Fibroblast of lung (primary cell): ENCODE measurements around the gene VSIR. TPM values are rescaled to one million over a fixed set of nuclear protein-coding genes. Genes with fewer than 3 reads are reported as not detected.

Source experiments
- DNase-seq, 2 donors: peaks; one replicate each; pipeline versions ENCODE4 v3.0.0 to v3.0.0-alpha.2; 2010; ENCODE audit warnings: low read depth in 2 of 2
- H2AFZ ChIP-seq: 2 replicates; pipeline ENCODE4 v1.5.1; 2012; ENCODE audit warnings: low read length, control low read depth, inconsistent platforms
- H3K27ac ChIP-seq: 2 replicates; pipeline ENCODE4 v1.5.1; 2011; ENCODE audit warnings: low read length, control low read depth; ENCODE audit not compliant: insufficient read depth
- H3K27me3 ChIP-seq: 2 replicates; pipeline ENCODE4 v1.5.1; 2011; ENCODE audit warnings: mild to moderate bottlenecking, low read length; ENCODE audit not compliant: control insufficient read depth, insufficient read depth
- H3K36me3 ChIP-seq: 2 replicates; pipeline ENCODE4 v1.5.1; 2011; ENCODE audit warnings: low read length; ENCODE audit not compliant: control insufficient read depth, insufficient read depth
- H3K4me1 ChIP-seq: 2 replicates; pipeline ENCODE4 v1.5.1; 2011; ENCODE audit warnings: low read length; ENCODE audit not compliant: control insufficient read depth, insufficient read depth; ENCODE audit errors: extremely low read depth
- H3K4me2 ChIP-seq: 2 replicates; pipeline ENCODE4 v1.5.1; 2011; ENCODE audit warnings: low read length, control low read depth; ENCODE audit not compliant: insufficient read depth; ENCODE audit errors: extremely low read depth
- H3K4me3 ChIP-seq, 4 experiments: fragments of 200-600 bp in 1 of 4; sonication (generic) in 1 of 4; replicated peaks in 1 of 4; 2 replicates each; pipeline ENCODE4 v1.5.1; 2011 to 2016; ENCODE audit warnings: low read length in 4 of 4, low read depth in 3 of 4, mild to moderate bottlenecking in 3 of 4, control low read depth in 2 of 4, inconsistent platforms in 1 of 4, mixed read lengths in 1 of 4; ENCODE audit not compliant: insufficient read depth in 1 of 4; ENCODE audit errors: control extremely low read depth in 1 of 4
- H3K79me2 ChIP-seq: 2 replicates; pipeline ENCODE4 v1.5.1; 2012; ENCODE audit warnings: mild to moderate bottlenecking, low read length, inconsistent platforms; ENCODE audit not compliant: control insufficient read depth, insufficient read depth
- H3K9ac ChIP-seq: 2 replicates; pipeline ENCODE4 v1.5.1; 2011; ENCODE audit warnings: mild to moderate bottlenecking, low read length, control low read depth; ENCODE audit not compliant: insufficient read depth
- H3K9me3 ChIP-seq: 2 replicates; pipeline ENCODE4 v1.5.1; 2012; ENCODE audit warnings: low read depth, low read length; ENCODE audit not compliant: control insufficient read depth, insufficient read depth
- H4K20me1 ChIP-seq: 2 replicates; pipeline ENCODE4 v1.5.1; 2011; ENCODE audit warnings: low read length; ENCODE audit not compliant: control insufficient read depth, insufficient read depth; ENCODE audit errors: extremely low read depth
- EZH2 ChIP-seq: IDR thresholded peaks from 2 replicates; pipeline ENCODE4 v1.5.1; 2012; ENCODE audit warnings: low read length, control low read depth, mild to moderate bottlenecking; ENCODE audit errors: missing control alignments
- polyA plus RNA-seq, 2 donors: library from polyadenylated mRNA; depleted of rRNA in 1 of 2; stranded (reverse) in 1 of 2; unstranded in 1 of 2; fragments of >200 nt; gene quantifications; 2 replicates each; pipeline ENCODE4 v1.2.1, GENCODE V29; 2011 to 2012; ENCODE audit warnings: missing spikeins in 1 of 2
- total RNA-seq: library from RNA; depleted of rRNA; stranded (reverse); fragments of >200 nt; gene quantifications from 2 replicates; pipeline ENCODE4 v1.2.1, GENCODE V29; 2014
- TF ChIP-seq, protein P1 (sequence below), 2 donors: IDR thresholded peaks in 1 of 2; conservative IDR thresholded peaks in 1 of 2; 1 replicate in 1 of 2; 2 replicates in 1 of 2; pipeline ENCODE4 v1.5.1; 2011 to 2012; ENCODE audit warnings: low read length in 2 of 2, control low read depth in 1 of 2, inconsistent platforms in 1 of 2, low read depth in 1 of 2, mild to moderate bottlenecking in 1 of 2

Gene VSIR
- total and polyA plus RNA-seq, 2 donors (not counting 1 experiment from before 2014, with no cell fraction given) = 39.9 to 44.1 TPM

DNA sequence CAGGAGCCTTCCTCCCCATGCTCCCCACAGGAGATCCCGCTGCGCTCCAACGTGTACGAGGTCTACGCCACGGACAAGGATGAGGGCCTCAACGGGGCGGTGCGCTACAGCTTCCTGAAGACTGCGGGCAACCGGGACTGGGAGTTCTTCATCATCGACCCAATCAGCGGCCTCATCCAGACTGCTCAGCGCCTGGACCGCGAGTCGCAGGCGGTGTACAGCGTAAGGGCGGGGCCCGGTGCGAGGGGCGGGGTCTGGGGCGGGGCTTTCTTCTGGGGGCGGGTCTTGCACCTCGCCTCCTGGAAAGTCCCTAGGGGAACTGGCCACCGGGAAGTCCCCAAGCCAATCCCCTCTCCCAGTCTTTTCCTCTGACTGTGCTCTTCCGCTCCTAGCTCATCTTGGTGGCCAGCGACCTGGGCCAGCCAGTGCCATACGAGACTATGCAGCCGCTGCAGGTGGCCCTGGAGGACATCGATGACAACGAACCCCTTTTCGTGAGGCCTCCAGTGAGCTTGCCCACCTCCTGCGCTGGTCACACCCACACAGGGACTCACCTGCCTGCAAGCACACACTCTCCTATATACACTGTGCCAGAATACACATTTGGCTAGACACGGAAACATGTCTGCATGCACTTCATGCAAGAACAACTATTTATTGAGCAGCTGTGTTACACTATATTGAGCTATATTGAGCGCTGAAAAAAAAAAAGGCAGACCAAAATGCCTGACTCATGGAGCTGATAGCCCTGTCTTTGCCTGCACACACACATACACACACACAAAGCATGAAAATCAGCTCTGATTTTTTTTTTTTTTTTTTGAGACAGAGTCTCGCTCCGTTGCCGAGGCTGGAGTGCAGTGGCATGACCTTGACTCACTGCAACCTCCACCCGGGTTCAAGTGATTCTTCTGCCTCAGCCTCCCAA is 32.7 kb upstream of the VSIR start:
- Histone ChIP-seq H2AFZ (no peak overlapping the region), H4K20me1 (peaks cover 2% of the 10 kb centered on the region), H3K4me3 (no peak overlapping the region), H3K4me2 (no peak overlapping the region), H3K4me1 (no peaks in the 10 kb centered on the region), H3K9ac (no peak overlapping the region), H3K79me2 (no peaks in the 10 kb centered on the region), H3K27me3 (peaks cover 10% of the 10 kb centered on the region), H3K36me3 (no peaks in the 10 kb centered on the region), H3K9me3 (no peaks in the 10 kb centered on the region), H3K27ac (no peak overlapping the region)
- TF ChIP-seq, protein P1, sequence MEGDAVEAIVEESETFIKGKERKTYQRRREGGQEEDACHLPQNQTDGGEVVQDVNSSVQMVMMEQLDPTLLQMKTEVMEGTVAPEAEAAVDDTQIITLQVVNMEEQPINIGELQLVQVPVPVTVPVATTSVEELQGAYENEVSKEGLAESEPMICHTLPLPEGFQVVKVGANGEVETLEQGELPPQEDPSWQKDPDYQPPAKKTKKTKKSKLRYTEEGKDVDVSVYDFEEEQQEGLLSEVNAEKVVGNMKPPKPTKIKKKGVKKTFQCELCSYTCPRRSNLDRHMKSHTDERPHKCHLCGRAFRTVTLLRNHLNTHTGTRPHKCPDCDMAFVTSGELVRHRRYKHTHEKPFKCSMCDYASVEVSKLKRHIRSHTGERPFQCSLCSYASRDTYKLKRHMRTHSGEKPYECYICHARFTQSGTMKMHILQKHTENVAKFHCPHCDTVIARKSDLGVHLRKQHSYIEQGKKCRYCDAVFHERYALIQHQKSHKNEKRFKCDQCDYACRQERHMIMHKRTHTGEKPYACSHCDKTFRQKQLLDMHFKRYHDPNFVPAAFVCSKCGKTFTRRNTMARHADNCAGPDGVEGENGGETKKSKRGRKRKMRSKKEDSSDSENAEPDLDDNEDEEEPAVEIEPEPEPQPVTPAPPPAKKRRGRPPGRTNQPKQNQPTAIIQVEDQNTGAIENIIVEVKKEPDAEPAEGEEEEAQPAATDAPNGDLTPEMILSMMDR (conservative IDR thresholded peaks at IDR 0.05 in 1 of 2, IDR thresholded peaks at IDR 0.05 in 1 of 2; ENCODE audit: low read depth in 1 of 2, low read length in 2 of 2) = no peak
- TF ChIP-seq EZH2 = no peak
- DNase-seq = peak in 1 of 2 donors; percentile 20

DNA sequence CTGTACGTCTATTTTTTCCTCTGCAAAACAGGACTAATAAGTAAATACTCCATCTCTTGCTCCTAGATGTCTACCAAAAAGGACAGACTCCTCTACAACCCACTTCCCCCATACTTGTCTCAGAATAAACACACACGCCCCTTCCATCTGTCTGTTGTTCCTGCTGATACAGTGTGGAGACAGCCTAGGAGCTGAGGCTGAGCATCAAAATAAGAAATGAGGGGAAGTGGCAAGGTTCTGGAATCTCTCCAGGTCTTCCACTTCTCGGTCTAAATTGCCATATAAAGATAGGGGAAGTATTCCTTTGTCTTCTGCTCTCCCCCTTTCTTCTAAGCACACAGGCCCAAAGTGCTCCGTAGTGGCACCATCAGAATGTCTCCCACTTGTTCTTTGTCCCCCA is 30.8 kb upstream of the VSIR start:
- DNase-seq = no peak
- no peaks in the 10 kb centered on the region for H3K9me3 ChIP-seq
- peaks cover 10% of the 10 kb centered on the region for H3K27me3 ChIP-seq
- no peaks in the 10 kb centered on the region for H3K36me3 ChIP-seq
- H3K4me3 ChIP-seq = no peak overlapping the region
- no peaks in the 10 kb centered on the region for H3K79me2 ChIP-seq
- peaks cover 2% of the 10 kb centered on the region for H4K20me1 ChIP-seq
- no peak overlapping the region for H3K27ac ChIP-seq
- no peak overlapping the region for H2AFZ ChIP-seq
- no peak overlapping the region for H3K4me2 ChIP-seq
- H3K4me1 ChIP-seq = no peaks in the 10 kb centered on the region
- no peak overlapping the region for H3K9ac ChIP-seq
- no peak for TF ChIP-seq EZH2
- TF ChIP-seq, protein P1 (conservative IDR thresholded peaks at IDR 0.05 in 1 of 2, IDR thresholded peaks at IDR 0.05 in 1 of 2; ENCODE audit: low read depth in 1 of 2, low read length in 2 of 2) = no peak

DNA sequence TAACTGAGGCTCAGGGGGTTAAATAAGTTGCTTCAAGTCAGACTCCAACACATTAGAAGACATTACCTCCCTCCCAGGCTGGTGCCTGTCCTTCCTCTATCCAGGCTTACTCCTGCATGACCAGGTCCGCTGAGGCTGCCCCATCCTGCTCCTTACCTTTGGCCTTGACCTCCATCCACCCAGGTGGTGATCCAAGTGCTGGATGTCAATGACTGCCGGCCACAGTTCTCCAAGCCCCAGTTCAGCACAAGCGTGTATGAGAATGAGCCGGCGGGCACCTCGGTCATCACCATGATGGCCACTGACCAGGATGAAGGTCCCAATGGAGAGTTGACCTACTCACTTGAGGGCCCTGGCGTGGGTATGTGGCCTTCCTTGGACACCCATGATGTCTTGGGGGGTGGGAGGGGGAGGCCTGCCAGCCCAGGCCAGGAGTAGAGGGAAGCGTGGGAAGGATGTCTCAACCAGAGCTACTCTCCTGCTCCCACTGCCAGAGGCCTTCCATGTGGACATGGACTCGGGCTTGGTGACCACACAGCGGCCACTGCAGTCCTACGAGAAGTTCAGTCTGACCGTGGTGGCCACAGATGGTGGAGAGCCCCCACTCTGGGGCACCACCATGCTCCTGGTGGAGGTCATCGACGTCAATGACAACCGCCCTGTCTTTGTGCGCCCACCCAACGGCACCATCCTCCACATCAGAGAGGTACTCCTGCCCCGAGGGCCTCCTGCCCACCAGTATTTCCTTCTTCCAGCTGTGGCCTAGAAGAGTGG is 29.6 kb upstream of the VSIR start:
- Histone ChIP-seq H3K9ac (no peak overlapping the region), H2AFZ (no peak overlapping the region), H3K27me3 (peaks cover 10% of the 10 kb centered on the region), H4K20me1 (no peaks in the 10 kb centered on the region), H3K9me3 (no peaks in the 10 kb centered on the region), H3K4me2 (no peak overlapping the region), H3K36me3 (no peaks in the 10 kb centered on the region), H3K27ac (no peak overlapping the region), H3K4me3 (no peak overlapping the region), H3K4me1 (no peaks in the 10 kb centered on the region), H3K79me2 (no peaks in the 10 kb centered on the region)
- no peak for TF ChIP-seq EZH2
- TF ChIP-seq, protein P1 (conservative IDR thresholded peaks at IDR 0.05 in 1 of 2, IDR thresholded peaks at IDR 0.05 in 1 of 2; ENCODE audit: low read depth in 1 of 2, low read length in 2 of 2) = no peak
- DNase-seq = no peak
